ENCODE data around the gene ZFYVE28.

The ZFYVE28 gene

DNA sequence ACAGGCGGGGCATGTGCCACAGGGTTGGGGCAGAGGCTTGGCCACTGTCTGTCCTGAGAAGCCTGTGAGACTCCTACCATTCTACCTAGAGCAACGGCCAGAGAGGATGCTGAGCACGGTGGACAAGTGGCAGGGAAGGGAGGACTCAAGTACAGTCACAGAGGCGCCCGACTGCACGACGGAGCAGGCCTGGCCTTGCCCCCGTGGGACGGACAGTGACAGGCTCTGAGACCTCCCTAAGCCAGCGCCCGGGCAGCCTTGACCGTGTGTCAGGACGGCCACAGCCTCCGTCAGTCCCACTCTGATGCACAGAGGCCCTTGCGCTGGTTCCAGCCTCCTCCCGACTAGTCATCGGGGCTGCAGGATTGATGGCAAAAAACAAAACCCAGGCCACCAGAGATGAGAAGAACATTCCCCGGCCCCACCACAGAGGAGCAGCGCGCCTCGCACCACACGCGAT is 119.9 kb downstream of the ZFYVE28 start:
- POLR2A ChIA-PET = no interaction called here
- CTCF ChIA-PET = no interaction called here
- no peak for DNase-seq (ENCODE audit: extremely low spot score)
- TF ChIP-seq, protein P1, sequence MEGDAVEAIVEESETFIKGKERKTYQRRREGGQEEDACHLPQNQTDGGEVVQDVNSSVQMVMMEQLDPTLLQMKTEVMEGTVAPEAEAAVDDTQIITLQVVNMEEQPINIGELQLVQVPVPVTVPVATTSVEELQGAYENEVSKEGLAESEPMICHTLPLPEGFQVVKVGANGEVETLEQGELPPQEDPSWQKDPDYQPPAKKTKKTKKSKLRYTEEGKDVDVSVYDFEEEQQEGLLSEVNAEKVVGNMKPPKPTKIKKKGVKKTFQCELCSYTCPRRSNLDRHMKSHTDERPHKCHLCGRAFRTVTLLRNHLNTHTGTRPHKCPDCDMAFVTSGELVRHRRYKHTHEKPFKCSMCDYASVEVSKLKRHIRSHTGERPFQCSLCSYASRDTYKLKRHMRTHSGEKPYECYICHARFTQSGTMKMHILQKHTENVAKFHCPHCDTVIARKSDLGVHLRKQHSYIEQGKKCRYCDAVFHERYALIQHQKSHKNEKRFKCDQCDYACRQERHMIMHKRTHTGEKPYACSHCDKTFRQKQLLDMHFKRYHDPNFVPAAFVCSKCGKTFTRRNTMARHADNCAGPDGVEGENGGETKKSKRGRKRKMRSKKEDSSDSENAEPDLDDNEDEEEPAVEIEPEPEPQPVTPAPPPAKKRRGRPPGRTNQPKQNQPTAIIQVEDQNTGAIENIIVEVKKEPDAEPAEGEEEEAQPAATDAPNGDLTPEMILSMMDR (IDR thresholded peaks at IDR 0.05; ENCODE audit: control extremely low read depth, extremely low read depth, low read depth, missing control alignments) = no peak

DNA sequence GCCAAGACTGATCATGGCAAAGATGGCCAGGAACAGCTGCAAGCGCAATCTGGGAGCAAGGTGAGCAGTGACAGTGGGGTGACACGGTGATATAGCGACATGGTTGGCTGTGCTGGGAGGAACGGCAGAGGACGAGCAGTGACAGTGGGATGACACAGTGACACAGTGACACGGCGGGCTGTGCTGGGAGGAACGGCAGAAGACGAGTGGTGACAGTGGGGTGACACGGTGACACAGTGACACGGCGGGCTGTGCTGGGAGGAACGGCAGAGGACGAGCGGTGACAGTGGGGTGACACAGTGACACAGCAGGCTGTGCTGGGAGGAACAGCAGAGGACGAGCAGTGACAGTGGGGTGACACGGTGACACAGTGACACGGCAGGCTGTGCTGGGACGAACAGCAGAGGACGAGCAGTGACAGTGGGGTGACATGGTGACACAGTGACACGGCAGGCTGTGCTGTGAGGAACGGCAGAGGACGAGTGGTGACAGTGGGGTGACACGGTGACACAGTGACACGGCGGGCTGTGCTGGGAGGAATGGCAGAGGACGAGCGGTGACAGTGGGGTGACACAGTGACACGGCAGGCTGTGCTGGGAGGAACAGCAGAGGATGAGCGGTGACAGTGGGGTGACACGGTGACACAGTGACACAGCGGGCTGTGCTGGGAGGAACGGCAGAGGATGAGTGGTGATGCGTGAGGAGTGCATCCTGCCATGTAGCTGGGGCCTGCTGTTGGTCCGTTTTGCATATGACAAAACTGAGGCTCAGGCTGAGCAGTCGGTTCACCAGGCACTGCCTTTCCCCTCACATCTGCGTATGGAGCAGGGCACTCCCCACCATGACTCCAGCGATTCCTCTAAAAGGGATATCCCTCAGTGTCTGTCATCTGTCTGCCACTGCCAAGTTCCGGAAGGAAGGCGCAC is 120.6 kb downstream of the ZFYVE28 start:
- TF ChIP-seq, protein P1 (IDR thresholded peaks at IDR 0.05; ENCODE audit: control extremely low read depth, extremely low read depth, low read depth, missing control alignments) = no peak
- ChIA-PET CTCF (no interaction called here), POLR2A (no interaction called here)
- no peak for DNase-seq (ENCODE audit: extremely low spot score)

DNA sequence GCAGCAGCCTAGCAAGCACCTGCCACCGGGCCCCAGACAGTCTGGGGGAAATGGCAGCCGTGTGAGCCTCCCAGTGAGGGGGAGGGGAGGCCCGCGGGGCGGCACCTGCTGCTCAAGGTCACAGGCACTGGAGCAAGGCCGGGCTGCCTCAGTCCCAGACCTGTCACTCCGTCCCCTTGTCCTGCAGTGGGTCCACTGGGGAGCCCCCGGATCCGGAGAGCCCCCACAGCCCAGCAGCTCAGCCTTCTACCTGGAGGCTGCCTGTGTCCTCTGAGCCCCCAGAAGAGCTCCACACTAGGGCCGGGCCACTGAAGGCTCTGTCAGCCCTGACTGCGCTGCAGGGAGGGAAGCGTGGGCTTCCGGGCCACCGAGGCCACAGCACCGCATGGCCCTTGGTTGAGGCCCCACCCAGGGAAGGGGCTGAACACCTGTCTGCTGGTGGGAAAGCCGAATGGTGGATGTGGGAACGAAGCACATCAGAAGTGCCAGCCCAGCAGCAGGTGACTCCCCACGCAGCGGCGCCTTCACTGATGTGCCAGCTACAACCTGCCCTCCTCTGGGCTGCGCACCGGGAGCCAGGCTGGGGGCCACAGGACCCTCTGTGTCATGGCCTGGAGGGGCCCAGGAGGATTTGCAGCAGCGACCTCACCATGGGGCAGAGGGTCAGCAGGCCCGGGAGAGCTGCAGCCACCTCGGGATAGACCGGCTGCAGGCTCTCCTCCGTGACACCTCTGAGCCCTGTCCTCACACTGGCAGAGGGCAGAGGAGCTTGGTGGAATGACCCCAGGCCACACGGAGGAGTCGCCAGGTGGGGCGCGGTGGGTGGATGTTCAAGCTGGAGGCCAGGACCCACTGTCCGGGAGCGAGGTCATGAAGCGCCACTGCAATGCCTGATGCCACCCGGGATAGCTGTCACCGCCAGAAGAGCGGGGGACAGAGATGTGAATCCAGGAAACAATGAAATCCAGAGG is 121.5 kb downstream of the ZFYVE28 start:
- CTCF ChIA-PET = no interaction called here
- POLR2A ChIA-PET = no interaction called here
- DNase-seq (ENCODE audit: extremely low spot score) = no peak
- TF ChIP-seq, protein P1 (IDR thresholded peaks at IDR 0.05; ENCODE audit: control extremely low read depth, extremely low read depth, low read depth, missing control alignments) = no peak

DNA sequence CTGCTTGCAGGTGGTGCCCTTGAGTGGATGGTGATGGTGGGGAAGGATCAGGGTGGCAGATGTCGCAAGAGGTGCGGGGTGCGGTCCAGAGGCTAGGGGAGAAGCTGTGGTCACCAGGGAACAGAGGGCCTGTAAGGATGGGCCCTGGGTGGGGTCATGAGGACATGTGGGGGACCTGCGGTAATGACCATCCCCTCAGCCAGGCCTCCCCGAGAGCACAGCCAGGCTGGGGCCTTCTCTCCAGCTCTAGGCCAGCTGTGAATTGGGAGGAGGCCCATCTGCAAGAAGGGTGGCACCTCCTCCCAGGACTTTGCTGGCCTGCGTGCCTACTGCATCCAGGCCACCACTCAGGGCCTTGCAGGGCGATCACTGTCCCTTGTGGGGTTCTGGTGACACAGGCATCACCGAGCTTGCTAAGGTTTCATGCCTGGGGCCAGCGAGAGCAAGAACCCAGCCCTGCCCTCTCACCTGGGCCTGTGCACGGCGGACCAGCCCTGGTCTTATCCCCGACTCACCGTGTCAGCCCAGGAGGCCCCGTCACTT is 122.5 kb downstream of the ZFYVE28 start:
- DNase-seq (ENCODE audit: extremely low spot score) = no peak
- TF ChIP-seq, protein P1 (IDR thresholded peaks at IDR 0.05; ENCODE audit: control extremely low read depth, extremely low read depth, low read depth, missing control alignments) = no peak
- CTCF ChIA-PET = no interaction called here
- POLR2A ChIA-PET = no interaction called here

- TF ChIP-seq, protein P1 (IDR thresholded peaks at IDR 0.05; ENCODE audit: control extremely low read depth, extremely low read depth, low read depth, missing control alignments) = no peak
- ChIA-PET CTCF (no interaction called here), POLR2A (no interaction called here)
- DNase-seq (ENCODE audit: extremely low spot score) = no peak
Measured at GRCh38 chr4:2295500-2295899, 122.9 kb downstream of the ZFYVE28 start.

- no peak for DNase-seq (ENCODE audit: extremely low spot score)
- CTCF ChIA-PET = interaction anchor here (1.2 to 1.3 kb wide), 2 partner anchors 11 to 68 kb away, joined by 3 read pairs; no protein-coding TSS in a partner anchor
- POLR2A ChIA-PET = no interaction called here
- TF ChIP-seq, protein P1 (IDR thresholded peaks at IDR 0.05; ENCODE audit: control extremely low read depth, extremely low read depth, low read depth, missing control alignments) = no peak
Measured at GRCh38 chr4:2292646-2293108, 125.8 kb downstream of the ZFYVE28 start.
